ENCODE measurements around the gene FBLL1. TPM values are rescaled to one million over a fixed set of nuclear protein-coding genes. Genes with fewer than 3 reads are reported as not detected.

Gene FBLL1
- total and polyA plus RNA-seq, 2 donors (not counting 3 experiments of a cell fraction or from before 2014, with no cell fraction given): 0.44 to 2.5 TPM

DNA sequence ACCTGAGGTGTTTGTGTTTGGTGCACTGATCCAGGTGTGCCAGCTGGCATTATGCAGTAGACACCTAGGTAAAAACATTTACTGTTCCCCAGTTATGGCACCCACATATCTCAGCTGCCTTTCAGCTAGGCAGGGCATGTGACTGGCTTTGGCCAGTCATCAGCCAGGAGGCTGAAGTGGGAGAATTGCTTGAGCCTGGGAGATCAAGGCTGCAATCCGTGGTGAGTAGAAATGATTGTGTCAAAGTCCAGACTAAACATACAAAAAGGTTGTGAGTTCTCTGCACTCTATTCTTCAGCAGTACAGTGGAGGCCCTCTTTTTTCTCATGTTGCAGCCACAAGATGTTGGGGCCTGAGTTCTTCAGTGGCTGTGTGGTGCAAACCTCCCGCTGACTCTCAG lies 3.2 kb upstream of the FBLL1 start:
- CTCF ChIA-PET: interaction anchor here (1.5 kb wide), 1 partner anchor 32 kb away, joined by 3 read pairs; no protein-coding TSS in a partner anchor
- no TSS peak for BruUV-seq (replicated peaks)

More for the DNA sequence above, 3.2 kb upstream of the FBLL1 start:
- POLR2A ChIA-PET: no interaction called here
- H3K79me2 ChIP-seq (ENCODE audit: control insufficient read depth, insufficient read depth, low read length): no peaks in the 10 kb centered on the region
- H3K9ac ChIP-seq (replicated peaks; ENCODE audit: extremely low read depth, insufficient read depth, low read length): no peak overlapping the region
- peaks cover 12 to 22% of the 10 kb centered on the region in 2 experiments for H3K27me3 ChIP-seq (ENCODE audit: control insufficient read depth in 2 of 2, insufficient read depth in 2 of 2, low read length in 2 of 2)
- no peak overlapping the region for H3K27ac ChIP-seq (ENCODE audit: insufficient read depth, low read depth, low read length)
- FAIRE-seq (no peak), DNase-seq (ENCODE audit: low read depth, low spot score) (no peak)
- TF ChIP-seq GATA2 (IDR thresholded peaks at IDR 0.05; ENCODE audit: insufficient read depth, insufficient read length, low read depth, low read length) (no peak), EZH2 (IDR thresholded peaks at IDR 0.05; ENCODE audit: borderline replicate concordance, low read depth, low read length, severe bottlenecking) (no peak), FOS (IDR thresholded peaks at IDR 0.05; ENCODE audit: borderline replicate concordance, insufficient read depth, low read length) (no peak), JUN (IDR thresholded peaks at IDR 0.05; ENCODE audit: borderline replicate concordance, insufficient read depth, insufficient read length, low read depth) (no peak), MYC (IDR thresholded peaks at IDR 0.05; ENCODE audit: low read depth, low read length) (no peak), POLR2A (IDR thresholded peaks at IDR 0.05; ENCODE audit: low read depth, low read length) (no peak), POLR2AphosphoS5 (IDR thresholded peaks at IDR 0.05; ENCODE audit: insufficient read depth, low read depth, low read length) (no peak)
- TF ChIP-seq, protein P1, sequence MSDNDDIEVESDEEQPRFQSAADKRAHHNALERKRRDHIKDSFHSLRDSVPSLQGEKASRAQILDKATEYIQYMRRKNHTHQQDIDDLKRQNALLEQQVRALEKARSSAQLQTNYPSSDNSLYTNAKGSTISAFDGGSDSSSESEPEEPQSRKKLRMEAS (IDR thresholded peaks at IDR 0.05; ENCODE audit: insufficient read depth, insufficient read length): no peak
- TF ChIP-seq, protein P2, sequence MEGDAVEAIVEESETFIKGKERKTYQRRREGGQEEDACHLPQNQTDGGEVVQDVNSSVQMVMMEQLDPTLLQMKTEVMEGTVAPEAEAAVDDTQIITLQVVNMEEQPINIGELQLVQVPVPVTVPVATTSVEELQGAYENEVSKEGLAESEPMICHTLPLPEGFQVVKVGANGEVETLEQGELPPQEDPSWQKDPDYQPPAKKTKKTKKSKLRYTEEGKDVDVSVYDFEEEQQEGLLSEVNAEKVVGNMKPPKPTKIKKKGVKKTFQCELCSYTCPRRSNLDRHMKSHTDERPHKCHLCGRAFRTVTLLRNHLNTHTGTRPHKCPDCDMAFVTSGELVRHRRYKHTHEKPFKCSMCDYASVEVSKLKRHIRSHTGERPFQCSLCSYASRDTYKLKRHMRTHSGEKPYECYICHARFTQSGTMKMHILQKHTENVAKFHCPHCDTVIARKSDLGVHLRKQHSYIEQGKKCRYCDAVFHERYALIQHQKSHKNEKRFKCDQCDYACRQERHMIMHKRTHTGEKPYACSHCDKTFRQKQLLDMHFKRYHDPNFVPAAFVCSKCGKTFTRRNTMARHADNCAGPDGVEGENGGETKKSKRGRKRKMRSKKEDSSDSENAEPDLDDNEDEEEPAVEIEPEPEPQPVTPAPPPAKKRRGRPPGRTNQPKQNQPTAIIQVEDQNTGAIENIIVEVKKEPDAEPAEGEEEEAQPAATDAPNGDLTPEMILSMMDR (IDR thresholded peaks at IDR 0.05; ENCODE audit: extremely low read depth in 1 of 2, insufficient read depth in 1 of 2, low read depth in 1 of 2, low read length in 2 of 2): no peak
- no peak overlapping the region for H3K4me3 ChIP-seq (replicated peaks in 1 of 3; ENCODE audit: insufficient read depth in 1 of 3, low read depth in 1 of 3, low read length in 3 of 3)
- H3K9me3 ChIP-seq (replicated peaks; ENCODE audit: control insufficient read depth, insufficient read depth, low read length): no peaks in the 10 kb centered on the region
- H4K20me1 ChIP-seq (replicated peaks; ENCODE audit: control insufficient read depth, extremely low read depth, insufficient read depth, low read length): no peaks in the 10 kb centered on the region
- intact Hi-C loops (cut with micrococcal nuclease): no loop called here
- H3K4me2 ChIP-seq (ENCODE audit: insufficient read depth, low read length): no peak overlapping the region
- no peak overlapping the region for H2AFZ ChIP-seq (ENCODE audit: low read depth, low read length)
- H3K36me3 ChIP-seq (ENCODE audit: control insufficient read depth in 2 of 2, extremely low read depth in 1 of 2, insufficient read depth in 2 of 2, low read length in 2 of 2): peaks cover 0 to 2% of the 10 kb centered on the region in 2 experiments
- H3K9me1 ChIP-seq (replicated peaks; ENCODE audit: control insufficient read depth, extremely low read depth, insufficient read depth, low read length): no peaks in the 10 kb centered on the region
- dilution Hi-C loops (cut with MboI; ENCODE audit: extremely low pct_ligation_motif_present, low sequenced_read_pairs): no loop called here
- H3K4me1 ChIP-seq (ENCODE audit: control insufficient read depth, extremely low read depth, insufficient read depth, low read length): no peaks in the 10 kb centered on the region
